H1 (cell line): Measurements from ENCODE around the gene CD63. TPM values are rescaled to one million over a fixed set of nuclear protein-coding genes. Genes with fewer than 3 reads are reported as not detected.

Experiments
- CTCF ChIA-PET: fragments of 300-600 bp; sonication (Branson Sonifier 250); formaldehyde crosslinking; loops from one replicate; lab custom pipeline; 2021; ENCODE audit not compliant: partially characterized antibody; lab: Charles Lee
- POLR2A ChIA-PET: fragments of 300-600 bp; sonication (Branson Sonifier 250); formaldehyde crosslinking; loops from one replicate; lab custom pipeline; 2021; ENCODE audit warnings: inconsistent platforms; ENCODE audit not compliant: partially characterized antibody; lab: Charles Lee
- DNase-seq, 2 experiments: peaks; one replicate each; pipeline versions ENCODE4 v3.0.0 to v3.0.0-alpha.2; 2010 to 2022; ENCODE audit warnings: low spot score in 2 of 2, low read depth in 1 of 2, mixed read lengths in 1 of 2
- FAIRE-seq: peaks from 2 replicates; lab custom pipeline; 2011; peaks lifted over from hg19 to GRCh38; lab: Jason Lieb, UNC
- H2AFZ ChIP-seq: 2 replicates; pipeline ENCODE4 v1.8.1; 2012; ENCODE audit warnings: low read length, inconsistent platforms
- H2AK5ac ChIP-seq: 2 replicates; pipeline ENCODE4 v1.6.1; 2013; ENCODE audit warnings: low read depth, low read length
- H2BK120ac ChIP-seq: replicated peaks from 2 replicates; pipeline ENCODE3; 2013; ENCODE audit warnings: low read depth, low read length, inconsistent platforms
- H2BK12ac ChIP-seq: 2 replicates; pipeline ENCODE4 v1.6.1; 2013; ENCODE audit warnings: low read depth, low read length
- H2BK15ac ChIP-seq: 2 replicates; pipeline ENCODE4 v1.6.1; 2013; ENCODE audit warnings: low read length
- H2BK20ac ChIP-seq: 2 replicates; pipeline ENCODE4 v1.6.1; 2013; ENCODE audit warnings: low read length
- H2BK5ac ChIP-seq: 2 replicates; pipeline ENCODE4 v1.6.1; 2013; ENCODE audit warnings: low read depth, low read length
- H3K14ac ChIP-seq: 2 replicates; pipeline ENCODE4 v1.6.1; 2013; ENCODE audit warnings: inconsistent platforms; ENCODE audit not compliant: insufficient read length
- H3K18ac ChIP-seq: 2 replicates; pipeline ENCODE4 v1.6.1; 2013; ENCODE audit warnings: low read length; ENCODE audit errors: extremely low read depth
- H3K23ac ChIP-seq: 2 replicates; pipeline ENCODE4 v1.6.1; 2013; ENCODE audit warnings: inconsistent platforms; ENCODE audit not compliant: insufficient read length
- H3K23me2 ChIP-seq: 2 replicates; pipeline ENCODE4 v1.6.1; 2013; ENCODE audit warnings: low read depth, low read length
- H3K27ac ChIP-seq: 2 replicates; pipeline ENCODE4 v1.6.1; 2011; ENCODE audit warnings: low read depth, low read length, inconsistent platforms
- H3K27me3 ChIP-seq, 4 experiments: replicated peaks in 1 of 4; 1 replicate in 1 of 4; 2 replicates in 3 of 4; pipeline versions ENCODE4 v1.6.1 to v1.8.1; 2011 to 2013; ENCODE audit warnings: low read length in 3 of 4, mild to moderate bottlenecking in 3 of 4, inconsistent platforms in 2 of 4, mixed read lengths in 2 of 4, moderate library complexity in 1 of 4; ENCODE audit not compliant: control insufficient read depth in 3 of 4, insufficient read depth in 3 of 4; ENCODE audit errors: extremely low read depth in 1 of 4
- H3K36me3 ChIP-seq, 4 experiments: 2 replicates each; pipeline versions ENCODE4 v1.6.1 to v1.8.1; 2011 to 2013; ENCODE audit warnings: mild to moderate bottlenecking in 4 of 4, low read length in 3 of 4, moderate library complexity in 2 of 4, control low read depth in 1 of 4, inconsistent platforms in 1 of 4; ENCODE audit not compliant: insufficient read depth in 4 of 4, control insufficient read depth in 2 of 4
- H3K4ac ChIP-seq: replicated peaks from 2 replicates; pipeline ENCODE3; 2013; ENCODE audit warnings: low read length, low read depth, mixed read lengths, inconsistent platforms; ENCODE audit not compliant: insufficient read length
- H3K4me1 ChIP-seq, 4 experiments: replicated peaks in 1 of 4; 1 replicate in 1 of 4; 2 replicates in 3 of 4; pipeline versions ENCODE4 v1.6.1 to v1.8.1; 2011 to 2013; ENCODE audit warnings: low read length in 3 of 4, inconsistent platforms in 2 of 4, mixed read lengths in 1 of 4; ENCODE audit not compliant: insufficient read depth in 4 of 4, control insufficient read depth in 3 of 4
- H3K4me2 ChIP-seq, 2 experiments: 2 replicates each; pipeline versions ENCODE4 v1.6.1 to v1.8.1; 2011 to 2013; ENCODE audit warnings: low read depth in 2 of 2, low read length in 2 of 2, control low read depth in 1 of 2, inconsistent platforms in 1 of 2, mild to moderate bottlenecking in 1 of 2; ENCODE audit not compliant: insufficient read depth in 1 of 2
- H3K4me3 ChIP-seq, 4 experiments: fragments of 200-600, 300-600 bp in 1 of 4; sonication (generic), shearing (Covaris generic), sonication (Bioruptor Twin) in 1 of 4; 2 replicates each; pipeline versions ENCODE4 v1.5.1 to v1.8.1; 2011 to 2016; ENCODE audit warnings: low read length in 4 of 4, low read depth in 3 of 4, control low read depth in 2 of 4, inconsistent platforms in 2 of 4, mild to moderate bottlenecking in 2 of 4, mixed read lengths in 1 of 4, moderate library complexity in 1 of 4; ENCODE audit not compliant: insufficient read depth in 2 of 4; ENCODE audit errors: extremely low read depth in 1 of 4
- H3K56ac ChIP-seq: replicated peaks from 2 replicates; pipeline ENCODE3; 2013; ENCODE audit warnings: low read depth, mild to moderate bottlenecking, mixed read lengths, low read length, inconsistent platforms; ENCODE audit not compliant: insufficient read length
- H3K79me1 ChIP-seq: 2 replicates; pipeline ENCODE4 v1.6.1; 2013; ENCODE audit warnings: low read depth, low read length, control low read depth
- H3K79me2 ChIP-seq, 2 experiments: 2 replicates each; pipeline versions ENCODE4 v1.6.1 to v1.8.1; 2012 to 2013; ENCODE audit warnings: low read length in 2 of 2, mild to moderate bottlenecking in 2 of 2, inconsistent platforms in 1 of 2; ENCODE audit not compliant: insufficient read depth in 2 of 2, control insufficient read depth in 1 of 2
- H3K9ac ChIP-seq, 4 experiments: replicated peaks in 1 of 4; 1 replicate in 1 of 4; 2 replicates in 3 of 4; pipeline versions ENCODE4 v1.6.1 to v1.8.1; 2011 to 2013; ENCODE audit warnings: low read depth in 3 of 4, low read length in 3 of 4, control low read depth in 2 of 4, mild to moderate bottlenecking in 2 of 4, moderate library complexity in 2 of 4, inconsistent platforms in 1 of 4; ENCODE audit errors: extremely low read depth in 1 of 4
- H3K9me3 ChIP-seq, 2 experiments: 2 replicates each; pipeline versions ENCODE4 v1.6.1 to v1.8.1; 2012 to 2013; ENCODE audit warnings: mild to moderate bottlenecking in 2 of 2, moderate library complexity in 2 of 2, control low read depth in 1 of 2, inconsistent platforms in 1 of 2, low read depth in 1 of 2, low read length in 1 of 2, mixed read lengths in 1 of 2; ENCODE audit not compliant: insufficient read depth in 2 of 2
- H4K20me1 ChIP-seq, 2 experiments: replicated peaks in 1 of 2; 2 replicates each; pipeline versions ENCODE3 to v1.8.1; 2011 to 2013; ENCODE audit warnings: inconsistent platforms in 2 of 2, low read length in 2 of 2, mild to moderate bottlenecking in 1 of 2; ENCODE audit not compliant: insufficient read depth in 2 of 2, control insufficient read depth in 1 of 2
- H4K5ac ChIP-seq: 2 replicates; pipeline ENCODE4 v1.6.1; 2013; ENCODE audit warnings: low read length, low read depth, mixed read lengths, inconsistent platforms; ENCODE audit not compliant: insufficient read length
- H4K8ac ChIP-seq: 2 replicates; pipeline ENCODE4 v1.8.0; 2013; ENCODE audit warnings: mild to moderate bottlenecking, moderate library complexity, low read length, inconsistent platforms; ENCODE audit not compliant: insufficient read depth; ENCODE audit errors: extremely low read depth
- H4K91ac ChIP-seq: replicated peaks from 2 replicates; pipeline ENCODE3; 2013; ENCODE audit warnings: low read length, mixed read lengths, inconsistent platforms; ENCODE audit not compliant: insufficient read length
- ASH2L ChIP-seq: fragments of 200-600, 300-600 bp; sonication (generic); IDR thresholded peaks from one replicate; pipeline ENCODE4 v1.7.1; 2017; ENCODE audit warnings: low read length
- BACH1 ChIP-seq: IDR thresholded peaks from 2 replicates; pipeline ENCODE4 v1.6.1; 2012; ENCODE audit warnings: low read length, improper control_type of control experiment
- GTF2F1 ChIP-seq: IDR thresholded peaks from 2 replicates; pipeline ENCODE4 v1.6.1; 2012; ENCODE audit warnings: low read depth, low read length, improper control_type of control experiment, borderline replicate concordance
- JUND ChIP-seq: IDR thresholded peaks from 2 replicates; pipeline ENCODE4 v1.6.1; 2011; ENCODE audit warnings: mild to moderate bottlenecking, improper control_type of control experiment, low read length
- KDM1A ChIP-seq: fragments of 200-600, 300-600 bp; sonication (generic); IDR thresholded peaks from 2 replicates; pipeline ENCODE4 v1.7.1; 2016; ENCODE audit warnings: mild to moderate bottlenecking, low read length, borderline replicate concordance
- MAX ChIP-seq: IDR thresholded peaks from 2 replicates; pipeline ENCODE4 v1.6.1; 2012; ENCODE audit warnings: inconsistent platforms
- PHF8 ChIP-seq: fragments of 200-600 bp; sonication (generic); conservative IDR thresholded peaks from 2 replicates; pipeline ENCODE4 v1.7.1; 2012; ENCODE audit warnings: low read depth, mild to moderate bottlenecking, inconsistent platforms, low read length, moderate library complexity
- POLR2A ChIP-seq, 2 experiments: IDR thresholded peaks; 1 replicate in 1 of 2; 2 replicates in 1 of 2; pipeline ENCODE4 v1.6.1; 2011; ENCODE audit warnings: low read depth in 2 of 2, low read length in 2 of 2, mild to moderate bottlenecking in 2 of 2; ENCODE audit errors: control extremely low read depth in 1 of 2
- SRF ChIP-seq: IDR thresholded peaks from 2 replicates; pipeline ENCODE4 v1.6.1; 2011; ENCODE audit warnings: mild to moderate bottlenecking, low read depth, low read length, moderate library complexity
- TAF7 ChIP-seq: optimal IDR thresholded peaks from 2 replicates; pipeline ENCODE3; 2011; ENCODE audit warnings: low read depth, mild to moderate bottlenecking, inconsistent platforms, low read length, moderate library complexity, borderline replicate concordance
- USF2 ChIP-seq: IDR thresholded peaks from 2 replicates; pipeline ENCODE4 v1.6.1; 2011; ENCODE audit warnings: low read length, improper control_type of control experiment
- ZNF274 ChIP-seq: IDR thresholded peaks from 2 replicates; pipeline ENCODE4 v1.7.0; 2012; ENCODE audit warnings: low read length, borderline replicate concordance; ENCODE audit errors: extremely low read depth
- WGBS, 2 experiments: shearing (Covaris generic) in 1 of 2; methylation state at CpG; one replicate each; pipeline versions ENCODE4 v1.1.6 to v1.1.7; 2013 to 2015; ENCODE audit warnings: low lambda C conversion rate in 2 of 2, mixed read lengths in 2 of 2, inconsistent platforms in 1 of 2, low coverage in 1 of 2, missing lambda C conversion rate in 1 of 2; ENCODE audit not compliant: insufficient replicate concordance in 2 of 2, insufficient coverage in 1 of 2, insufficient read length in 1 of 2; ENCODE audit errors: extremely low coverage in 1 of 2, missing lambda C conversion rate in 1 of 2; 5-methylcytosine and 5-hydroxymethylcytosine counted together
- polyA plus RNA-seq, 7 experiments: library from polyadenylated mRNA; depleted of rRNA in 3 of 7; stranded (reverse) in 5 of 7; unstranded in 2 of 7; fragments of >200 nt in 5 of 7; fragments of 200-250 nt in 2 of 7; gene quantifications; 1 replicate in 5 of 7; 2 replicates in 1 of 7; 4 replicates in 1 of 7; pipeline versions ENCODE4 v1.2.1 to v1.2.3, GENCODE V29; 2011 to 2013; ENCODE audit warnings: missing spikeins in 2 of 7, mixed read lengths in 2 of 7
- total RNA-seq: library from RNA; stranded (reverse); fragmentation: NEBNext Ultra II Directional; extraction: Animal tissue kit (Norgen Biotek cat#: 25700); gene quantifications from 2 replicates; pipeline ENCODE4 v1.2.1, GENCODE V29; 2021

Gene CD63
- total and polyA plus RNA-seq, 2 of the 8 experiments (the other 6 are each of a cell fraction or from before 2014, with no cell fraction given) = 440 to 526 TPM

- no peak overlapping the region for H3K9ac ChIP-seq
- ChIA-PET CTCF (interaction anchor here (0.6 to 11.1 kb wide), 8 partner anchors 14 to 104 kb away, joined by 3 to 229 read pairs (median 6); partner anchors contain the start of gene ITGA7), POLR2A (interaction anchor here (0.8 to 8.3 kb wide), 6 partner anchors 7 to 36 kb away, joined by 3 to 103 read pairs (median 10); partner anchors contain the start of genes CD63 and ITGA7)
- peaks cover 6 to 29% (median 16%) of the 10 kb centered on the region in 4 experiments; a peak in 5 of 8 replicates for H3K36me3 ChIP-seq
- no peak overlapping the region for H2BK15ac ChIP-seq
- no peaks in the 10 kb centered on the region for H3K27me3 ChIP-seq
- no peak overlapping the region for H2BK5ac ChIP-seq
- no peak overlapping the region for H3K4me2 ChIP-seq
- H3K9me3 ChIP-seq = no peaks in the 10 kb centered on the region
- no peak overlapping the region for H3K14ac ChIP-seq
- H3K56ac ChIP-seq = no peak overlapping the region
- H2AK5ac ChIP-seq = no peak overlapping the region
- peaks cover 0 to 14% of the 10 kb centered on the region in 2 experiments; a peak in 2 of 4 replicates for H3K79me2 ChIP-seq
- peaks cover 4 to 23% (median 16%) of the 10 kb centered on the region in 4 experiments for H3K4me1 ChIP-seq
- TF ChIP-seq JUND (no peak), MAX (no peak), GTF2F1 (no peak), USF2 (no peak), KDM1A (no peak), POLR2A (IDR thresholded peaks at IDR 0.05; ENCODE audit: control extremely low read depth in 1 of 2, low read depth in 2 of 2, low read length in 2 of 2) (no peak), ZNF274 (no peak), ASH2L (no peak), PHF8 (no peak), BACH1 (no peak), SRF (no peak), TAF7 (no peak)
- H3K79me1 ChIP-seq = peaks cover 5% of the 10 kb centered on the region; the same call in 1 of the 2 replicates
- H3K4ac ChIP-seq = no peak overlapping the region
- no peak overlapping the region for H3K18ac ChIP-seq
- H2BK120ac ChIP-seq = no peak overlapping the region
- no peak overlapping the region for H4K91ac ChIP-seq
- H4K8ac ChIP-seq = no peak overlapping the region
- H4K20me1 ChIP-seq = peaks cover 4 to 6% of the 10 kb centered on the region in 2 experiments
- H3K27ac ChIP-seq = no peak overlapping the region
- H3K23me2 ChIP-seq = peaks cover 4% of the 10 kb centered on the region; the same call in 1 of the 2 replicates
- H3K23ac ChIP-seq = no peak overlapping the region
- DNase-seq = no peak
- no peak overlapping the region for H2BK12ac ChIP-seq
- H3K4me3 ChIP-seq = no peak overlapping the region
- WGBS, 2 experiments = 98% methylated on average over 8 of the region's 8 CpGs; no CpG with 5 or more reads in 1 of the 2 experiments
- H2BK20ac ChIP-seq = no peak overlapping the region
- H4K5ac ChIP-seq = no peak overlapping the region
- no peak overlapping the region for H2AFZ ChIP-seq
- no peak for FAIRE-seq
These were observed 5.9 kb downstream of the CD63 start for GRCh38 chr12:55722948-55723347.
